ENCODE results near the gene AMOT. TPM values are rescaled to one million over a fixed set of nuclear protein-coding genes. Genes with fewer than 3 reads are reported as not detected.

AMOT gene
- total RNA-seq, 1 donor from 2014 or later: 2.0 TPM

DNA sequence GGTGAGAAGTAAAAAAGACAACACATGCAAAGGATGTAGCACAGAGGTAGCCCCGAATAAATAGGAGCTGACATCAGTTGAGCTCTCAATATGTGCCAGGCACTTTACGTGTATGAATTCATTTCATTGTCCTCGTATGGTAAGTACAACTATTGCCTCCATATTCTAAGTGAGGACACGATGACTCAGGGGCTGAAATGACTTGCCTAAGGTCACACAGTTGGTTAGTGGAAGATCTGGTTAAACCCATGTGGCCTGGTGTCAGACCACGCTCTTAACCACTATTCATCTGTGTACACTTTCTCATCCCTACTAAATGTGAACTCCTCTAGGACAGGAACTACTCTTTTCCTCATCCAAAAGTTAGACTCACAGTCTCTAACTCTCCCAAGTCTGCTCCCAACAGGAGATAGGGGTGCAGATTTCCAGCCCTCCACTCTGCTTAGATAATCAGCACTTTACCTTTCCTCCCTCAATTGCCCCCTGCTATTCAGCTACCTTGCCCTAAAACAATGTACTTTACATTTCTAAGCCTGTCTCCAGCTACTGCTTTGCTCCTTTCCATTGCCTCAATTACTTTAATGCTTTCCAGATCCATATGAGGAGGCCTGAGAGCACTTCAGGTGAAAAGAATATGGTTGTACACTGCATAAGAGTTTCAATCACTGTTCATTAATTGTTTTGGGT, 102.1 kb downstream of the AMOT start:
- no peak for DNase-seq

DNA sequence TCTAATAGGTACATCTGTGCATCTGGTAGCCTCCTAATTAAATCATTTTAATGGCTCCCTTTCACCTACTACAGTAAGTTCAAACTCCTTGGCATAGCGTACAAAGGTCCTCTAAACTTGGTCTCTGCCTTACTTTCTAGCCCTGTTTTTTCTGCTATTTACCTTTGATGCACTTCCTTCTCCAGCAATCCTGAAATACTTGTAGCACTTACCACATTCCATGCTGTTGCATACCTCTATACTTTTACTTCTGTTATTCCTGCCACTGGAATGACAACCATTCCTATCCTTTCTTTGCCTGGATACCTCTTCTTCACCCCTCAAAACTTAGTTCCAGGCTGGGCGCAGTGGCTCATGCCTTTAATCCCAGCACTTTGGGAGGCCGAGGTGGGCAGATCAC, 104.3 kb downstream of the AMOT start:
- no peak for DNase-seq

DNA sequence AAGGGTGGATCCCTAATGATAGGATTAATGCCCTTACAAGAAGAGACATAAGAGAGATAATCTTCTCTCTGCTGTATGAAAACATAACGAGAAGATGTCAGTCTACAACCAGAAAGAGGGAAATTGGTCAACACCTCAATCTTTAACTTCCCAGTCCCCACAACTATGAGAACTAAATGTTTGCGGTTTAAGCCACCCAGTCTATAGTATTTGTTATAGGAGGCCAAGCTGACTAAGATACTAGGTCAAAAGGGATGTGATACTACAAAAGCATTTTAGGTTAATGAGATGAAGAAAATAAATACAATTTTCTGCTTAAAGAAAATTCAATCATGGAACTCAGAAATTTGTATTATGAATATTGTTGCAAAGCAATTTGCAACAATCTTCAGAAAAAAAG, 105.5 kb downstream of the AMOT start:
- no peak for DNase-seq

DNA sequence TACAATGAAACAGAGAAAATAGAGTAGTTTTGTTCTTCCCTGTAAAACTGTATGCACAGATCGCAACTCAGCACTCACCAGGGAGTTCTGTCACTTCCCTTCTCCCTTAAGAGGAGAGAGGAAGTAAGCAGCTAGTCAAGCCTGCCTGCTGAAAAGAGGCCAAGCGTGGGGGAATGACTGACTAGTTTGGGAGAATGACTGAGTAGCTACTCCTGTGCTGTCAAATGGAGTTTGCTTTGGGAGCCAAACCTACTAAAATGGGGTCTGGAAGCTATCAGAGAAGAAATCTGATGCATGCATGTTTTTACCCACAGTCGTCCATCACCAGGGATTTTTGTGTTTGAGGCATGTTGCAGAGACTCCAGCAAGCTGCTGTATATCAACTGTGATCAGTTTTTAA, 106.3 kb downstream of the AMOT start:
- no peak for DNase-seq

DNA sequence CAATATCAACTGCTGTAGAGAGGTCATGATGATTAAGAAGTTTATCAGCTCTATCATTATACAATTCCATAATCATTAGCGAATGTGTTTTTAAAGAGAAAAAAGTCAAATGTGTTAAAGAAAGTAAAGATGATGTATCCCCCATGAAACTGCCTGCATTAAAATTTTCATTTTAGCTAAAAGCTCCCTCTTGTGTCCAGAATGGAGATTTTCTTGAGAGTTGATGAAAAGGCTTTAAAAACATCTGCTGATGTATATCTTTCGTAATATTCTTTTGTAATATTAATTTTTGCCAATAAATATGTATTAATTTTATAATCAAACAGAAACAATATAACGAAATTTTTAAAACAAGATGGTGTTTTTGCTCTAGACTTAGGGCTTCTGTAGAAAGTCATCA, 108.8 kb downstream of the AMOT start:
- no peak for DNase-seq

Other genes with a start within 250 kb of the AMOT start
- under 0.01 and 0.14 TPM in 2 replicates for gene LHFPL1, start 160.9 kb downstream of the AMOT start, total RNA-seq

Data from dermis blood vessel endothelial cell (primary cell).